Fibroblast of villous mesenchyme (primary cell): ENCODE measurements around the gene HK1. TPM values are rescaled to one million over a fixed set of nuclear protein-coding genes. Genes with fewer than 3 reads are reported as not detected.
A peak's percentile ranks its signal among the peaks of the same experiment; 100 is the strongest.
"Not testable (repeated sequence)": the region's sequence is repeated elsewhere in the genome, so short reads cannot be mapped to it uniquely, and the experiment has no call there.

ENCODE experiments used
- DNase-seq: peaks from one replicate; pipeline ENCODE4 v3.0.0-alpha.2; 2010; ENCODE audit warnings: low read depth
- H3K4me3 ChIP-seq: 2 replicates; pipeline ENCODE4 v1.5.1; 2011; ENCODE audit warnings: low read depth, mild to moderate bottlenecking, low read length
- CTCF ChIP-seq: IDR thresholded peaks from 2 replicates; pipeline ENCODE4 v1.5.1; 2012; ENCODE audit warnings: low read depth, mild to moderate bottlenecking, low read length; ENCODE audit not compliant: insufficient read depth
- total RNA-seq: library from RNA; depleted of rRNA; stranded (reverse); fragments of >200 nt; gene quantifications from 2 replicates; pipeline ENCODE4 v1.2.3, GENCODE V29; 2012

Gene HK1
- total RNA-seq, 1 donor, result 91.1 TPM

- TF ChIP-seq CTCF, result peak; percentile 56
- peak; percentile 72 for DNase-seq
- no peak overlapping the region for H3K4me3 ChIP-seq
Observed at GRCh38 chr10:69333205-69333604, 54.9 kb downstream of the HK1 start.

- not testable (repeated sequence) for DNase-seq, H3K4me3 ChIP-seq
Observed at GRCh38 chr10:69333865-69334301, 55.6 kb downstream of the HK1 start.

- TF ChIP-seq CTCF, result no peak
- no peak overlapping the region for H3K4me3 ChIP-seq
- DNase-seq, result peak; percentile 33
Observed at GRCh38 chr10:69334302-69335062, 56.2 kb downstream of the HK1 start.

- no peak for TF ChIP-seq CTCF
- DNase-seq, result peak; percentile 72
- H3K4me3 ChIP-seq, result no peak overlapping the region
Observed at GRCh38 chr10:69335063-69335587, 56.8 kb downstream of the HK1 start.

- H3K4me3 ChIP-seq, result no peak overlapping the region
Observed at GRCh38 chr10:69335613-69336012, 57.3 kb downstream of the HK1 start.

GRCh38 chr10:69336952-69337295 lies 58.6 kb downstream of the HK1 start:
- DNase-seq, result no peak
- H3K4me3 ChIP-seq, result no peak overlapping the region
- no peak for TF ChIP-seq CTCF

More at GRCh38 chr10:69335613-69336012, 57.3 kb downstream of the HK1 start:
- no peak for TF ChIP-seq CTCF
- DNase-seq, result no peak

GRCh38 chr10:69337296-69338132 lies 59.2 kb downstream of the HK1 start:
- DNase-seq, result peak; percentile 98
- no peak overlapping the region for H3K4me3 ChIP-seq
- no peak for TF ChIP-seq CTCF
